HG03066 (cell line): ENCODE results near the gene NCDN.
A peak's percentile ranks its signal among the peaks of the same experiment; 100 is the strongest.

Experiments used
- ATAC-seq: cut with Tn5 transposase; IDR thresholded peaks from one replicate; pipeline ENCODE4 v1.9.1; 2021; ENCODE audit warnings: low read depth; ENCODE audit not compliant: unreplicated experiment

NCDN gene

GRCh38 chr1:35554266-35555211 lies 3.1 kb upstream of the NCDN start:
- ATAC-seq, result no peak

GRCh38 chr1:35555212-35555584 lies 2.4 kb upstream of the NCDN start:
- ATAC-seq, result no peak

- no peak for ATAC-seq
Measured at GRCh38 chr1:35555601-35556477, 1.8 kb upstream of the NCDN start.

GRCh38 chr1:35556484-35557117 lies 998 bp upstream of the NCDN start:
- no peak for ATAC-seq

- ATAC-seq, result peak; percentile 77
Measured at GRCh38 chr1:35557118-35557610, 435 bp upstream of the NCDN start, which contains the start of gene KIAA0319L. TSS of gene KIAA0319L (minus strand) at chr1:35557403. CDS start at chr1:35554491, 2,912 bp downstream.

GRCh38 chr1:35558374-35559316 lies 1.0 kb downstream of the NCDN start:
- no peak for ATAC-seq

- no peak for ATAC-seq
Measured at GRCh38 chr1:35559317-35559944, 1.8 kb downstream of the NCDN start.

GRCh38 chr1:35560256-35561225 lies 2.9 kb downstream of the NCDN start:
- ATAC-seq, result no peak

GRCh38 chr1:35561297-35561971 lies 3.8 kb downstream of the NCDN start:
- no peak for ATAC-seq

- ATAC-seq, result no peak
Measured at GRCh38 chr1:35561972-35562680, 4.5 kb downstream of the NCDN start.

GRCh38 chr1:35563166-35563565 lies 5.6 kb downstream of the NCDN start:
- ATAC-seq, result no peak

GRCh38 chr1:35564037-35564883 lies 6.7 kb downstream of the NCDN start:
- no peak for ATAC-seq

- ATAC-seq, result no peak
Measured at GRCh38 chr1:35564884-35565741, 7.5 kb downstream of the NCDN start.

GRCh38 chr1:35565742-35566133 lies 8.1 kb downstream of the NCDN start:
- ATAC-seq, result no peak

GRCh38 chr1:35567947-35568558 lies 10.5 kb downstream of the NCDN start:
- no peak for ATAC-seq
